Measurements from ENCODE around the gene NINL. TPM values are rescaled to one million over a fixed set of nuclear protein-coding genes. Genes with fewer than 3 reads are reported as not detected.

NINL gene
- total and polyA plus RNA-seq, 7 donors = 2.4 to 19.9 (median 9.6) TPM

GRCh38 chr20:25537890-25538289, 47.4 kb downstream of the NINL start:
- H3K36me3 ChIP-seq = no peaks in the 10 kb centered on the region
- peaks cover 0 to 49% (median 34%) of the 10 kb centered on the region in 4 donors for H3K4me1 ChIP-seq
- no peaks in the 10 kb centered on the region for H3K9me3 ChIP-seq
- no peak for DNase-seq
- H3K27me3 ChIP-seq = no peaks in the 10 kb centered on the region
- H3K4me3 ChIP-seq = no peak overlapping the region
- no peak overlapping the region for H3K27ac ChIP-seq
- WGBS, 2 donors = 87 to 95% methylated on average over 12 to 13 of the region's 13 CpGs
- intact Hi-C loops (cut with DNase I) = no loop called here
- no peak for TF ChIP-seq POLR2AphosphoS5 (IDR thresholded peaks at IDR 0.05)
- TF ChIP-seq POLR2A (IDR thresholded peaks at IDR 0.05) = no peak
- no peak for TF ChIP-seq CTCF (IDR thresholded peaks at IDR 0.05)
- no peak for TF ChIP-seq EP300 (IDR thresholded peaks at IDR 0.05)

- Histone ChIP-seq H3K27ac (no peak overlapping the region), H3K4me3 (no peak overlapping the region), H3K4me1 (peaks cover 0 to 55% (median 42%) of the 10 kb centered on the region in 4 donors), H3K27me3 (no peaks in the 10 kb centered on the region), H3K36me3 (no peaks in the 10 kb centered on the region), H3K9me3 (no peaks in the 10 kb centered on the region)
- TF ChIP-seq EP300 (IDR thresholded peaks at IDR 0.05) = no peak
- TF ChIP-seq CTCF (IDR thresholded peaks at IDR 0.05) = no peak
- no peak for TF ChIP-seq POLR2AphosphoS5 (IDR thresholded peaks at IDR 0.05)
- no peak for TF ChIP-seq POLR2A (IDR thresholded peaks at IDR 0.05)
- DNase-seq = no peak
- intact Hi-C loops (cut with DNase I) = no loop called here
- 91 to 97% methylated on average over 6 of the region's 6 CpGs for WGBS, 2 donors
Observed at GRCh38 chr20:25535762-25536161, 49.6 kb downstream of the NINL start.

- H3K9me3 ChIP-seq = no peaks in the 10 kb centered on the region
- H3K4me3 ChIP-seq = no peak overlapping the region
- H3K4me1 ChIP-seq = peaks cover 0 to 49% (median 39%) of the 10 kb centered on the region in 4 donors
- WGBS, 2 donors = 93 to 95% methylated on average over 7 of the region's 7 CpGs
- intact Hi-C loops (cut with DNase I) = loop anchor here (5.0 kb wide), 1 partner anchor 52 kb away; the partner anchor contains the start of gene NINL
- DNase-seq = no peak
- no peaks in the 10 kb centered on the region for H3K36me3 ChIP-seq
- peak overlapping the region in 1 of 4 donors; percentile 80 for H3K27ac ChIP-seq
- H3K27me3 ChIP-seq = no peaks in the 10 kb centered on the region
- TF ChIP-seq POLR2AphosphoS5 (IDR thresholded peaks at IDR 0.05) = no peak
- TF ChIP-seq CTCF (IDR thresholded peaks at IDR 0.05) = no peak
- no peak for TF ChIP-seq EP300 (IDR thresholded peaks at IDR 0.05)
- no peak for TF ChIP-seq POLR2A (IDR thresholded peaks at IDR 0.05)
Observed at GRCh38 chr20:25534845-25535244, 50.5 kb downstream of the NINL start.

GRCh38 chr20:25533920-25534700, 51.2 kb downstream of the NINL start:
- WGBS, 2 donors = 51 to 73% methylated on average over 4 of the region's 4 CpGs
- TF ChIP-seq EP300 (IDR thresholded peaks at IDR 0.05) (no peak), POLR2AphosphoS5 (IDR thresholded peaks at IDR 0.05) (no peak), CTCF (IDR thresholded peaks at IDR 0.05) (no peak), POLR2A (IDR thresholded peaks at IDR 0.05) (no peak)
- Histone ChIP-seq H3K27me3 (no peaks in the 10 kb centered on the region), H3K36me3 (no peaks in the 10 kb centered on the region), H3K27ac (peak overlapping the region in 3 of 4 donors; percentile 64 to 80 (median 77)), H3K9me3 (no peaks in the 10 kb centered on the region), H3K4me1 (peaks cover 0 to 42% (median 32%) of the 10 kb centered on the region in 4 donors), H3K4me3 (no peak overlapping the region)
- intact Hi-C loops (cut with DNase I) = loop anchor here (2.0 to 5.0 kb wide), 2 partner anchors 53 to 89 kb away; partner anchors contain the start of gene NINL
- DNase-seq = no peak
